Mammary epithelial cell (primary cell): ENCODE results near the gene CAGE1.

Experiments used
- EZH2 ChIP-seq: IDR thresholded peaks from 2 replicates; pipeline ENCODE4 v1.6.1; 2012; ENCODE audit warnings: low read length, inconsistent platforms, borderline replicate concordance
- TF ChIP-seq, protein P1 (sequence below), 2 donors: IDR thresholded peaks in 1 of 2; conservative IDR thresholded peaks in 1 of 2; 2 replicates each; pipeline ENCODE4 v1.5.1; 2011 to 2012; ENCODE audit warnings: inconsistent platforms in 2 of 2, low read length in 2 of 2, mild to moderate bottlenecking in 2 of 2, control low read depth in 1 of 2, low read depth in 1 of 2; ENCODE audit not compliant: insufficient read depth in 1 of 2; ENCODE audit errors: extremely low read depth in 1 of 2

DNA sequence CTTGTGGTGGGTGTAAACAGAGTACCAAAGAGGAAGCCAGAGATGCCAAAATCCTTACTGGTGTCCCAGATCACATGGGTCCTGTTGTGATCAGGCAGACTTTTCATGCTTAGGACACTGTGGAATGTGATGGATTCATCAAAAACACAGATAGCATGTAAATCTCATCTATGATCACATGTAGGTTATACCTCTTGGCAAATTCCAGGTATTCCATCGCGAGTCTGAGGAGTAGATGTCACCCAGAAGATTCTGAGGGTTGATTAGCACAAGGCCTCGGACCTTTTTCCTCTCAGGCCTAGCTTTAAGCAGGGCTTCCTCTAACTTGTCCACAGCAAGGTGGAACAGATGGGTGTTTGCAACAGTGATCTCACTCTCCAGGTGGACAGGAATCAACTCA lies 48.3 kb downstream of the CAGE1 start:
- TF ChIP-seq, protein P1, sequence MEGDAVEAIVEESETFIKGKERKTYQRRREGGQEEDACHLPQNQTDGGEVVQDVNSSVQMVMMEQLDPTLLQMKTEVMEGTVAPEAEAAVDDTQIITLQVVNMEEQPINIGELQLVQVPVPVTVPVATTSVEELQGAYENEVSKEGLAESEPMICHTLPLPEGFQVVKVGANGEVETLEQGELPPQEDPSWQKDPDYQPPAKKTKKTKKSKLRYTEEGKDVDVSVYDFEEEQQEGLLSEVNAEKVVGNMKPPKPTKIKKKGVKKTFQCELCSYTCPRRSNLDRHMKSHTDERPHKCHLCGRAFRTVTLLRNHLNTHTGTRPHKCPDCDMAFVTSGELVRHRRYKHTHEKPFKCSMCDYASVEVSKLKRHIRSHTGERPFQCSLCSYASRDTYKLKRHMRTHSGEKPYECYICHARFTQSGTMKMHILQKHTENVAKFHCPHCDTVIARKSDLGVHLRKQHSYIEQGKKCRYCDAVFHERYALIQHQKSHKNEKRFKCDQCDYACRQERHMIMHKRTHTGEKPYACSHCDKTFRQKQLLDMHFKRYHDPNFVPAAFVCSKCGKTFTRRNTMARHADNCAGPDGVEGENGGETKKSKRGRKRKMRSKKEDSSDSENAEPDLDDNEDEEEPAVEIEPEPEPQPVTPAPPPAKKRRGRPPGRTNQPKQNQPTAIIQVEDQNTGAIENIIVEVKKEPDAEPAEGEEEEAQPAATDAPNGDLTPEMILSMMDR (conservative IDR thresholded peaks at IDR 0.05 in 1 of 2, IDR thresholded peaks at IDR 0.05 in 1 of 2; ENCODE audit: extremely low read depth in 1 of 2, insufficient read depth in 1 of 2, low read depth in 1 of 2, low read length in 2 of 2) = no peak
- TF ChIP-seq EZH2 = no peak
